Measurements from ENCODE around the gene PLPP3.

The PLPP3 gene

DNA sequence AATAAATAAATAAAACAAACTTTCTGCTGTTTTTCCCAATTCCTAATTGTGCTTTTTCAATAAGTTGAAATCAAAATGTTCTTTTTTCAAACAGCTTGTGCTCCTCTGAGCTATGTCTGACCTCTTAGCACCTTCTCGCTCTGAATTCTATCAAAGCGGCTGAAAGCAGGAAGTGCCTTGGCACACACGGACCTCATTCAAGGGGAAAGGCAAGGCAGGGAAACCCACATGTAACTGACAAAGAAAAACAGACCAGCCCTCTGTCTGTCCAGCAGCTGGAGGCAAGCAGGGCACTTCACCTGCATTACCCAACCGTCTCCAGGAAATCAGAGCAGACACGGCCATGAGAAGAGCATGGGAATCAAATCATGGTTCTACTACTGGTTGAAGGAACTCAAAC, 56.7 kb downstream of the PLPP3 start:
- ChIA-PET POLR2A (no interaction called here), CTCF (no interaction called here)
- no peak for DNase-seq (ENCODE audit: extremely low spot score)
- no peak for TF ChIP-seq SUZ12 (IDR thresholded peaks at IDR 0.05)
- no peak for TF ChIP-seq SP1 (IDR thresholded peaks at IDR 0.05)
- TF ChIP-seq ARNT (IDR thresholded peaks at IDR 0.05), result no peak
- TF ChIP-seq ZNF384 (IDR thresholded peaks at IDR 0.05), result no peak
- TF ChIP-seq CTBP1 (IDR thresholded peaks at IDR 0.05; ENCODE audit: borderline replicate concordance), result no peak
- TF ChIP-seq ELF4 (IDR thresholded peaks at IDR 0.05), result no peak
- no peak for TF ChIP-seq BHLHE40 (IDR thresholded peaks at IDR 0.05; ENCODE audit: borderline replicate concordance)
- no peak for TF ChIP-seq TARDBP (IDR thresholded peaks at IDR 0.05)
- TF ChIP-seq, protein P1, sequence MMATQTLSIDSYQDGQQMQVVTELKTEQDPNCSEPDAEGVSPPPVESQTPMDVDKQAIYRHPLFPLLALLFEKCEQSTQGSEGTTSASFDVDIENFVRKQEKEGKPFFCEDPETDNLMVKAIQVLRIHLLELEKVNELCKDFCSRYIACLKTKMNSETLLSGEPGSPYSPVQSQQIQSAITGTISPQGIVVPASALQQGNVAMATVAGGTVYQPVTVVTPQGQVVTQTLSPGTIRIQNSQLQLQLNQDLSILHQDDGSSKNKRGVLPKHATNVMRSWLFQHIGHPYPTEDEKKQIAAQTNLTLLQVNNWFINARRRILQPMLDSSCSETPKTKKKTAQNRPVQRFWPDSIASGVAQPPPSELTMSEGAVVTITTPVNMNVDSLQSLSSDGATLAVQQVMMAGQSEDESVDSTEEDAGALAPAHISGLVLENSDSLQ (IDR thresholded peaks at IDR 0.05), result no peak
- no peak for TF ChIP-seq L3MBTL2 (conservative IDR thresholded peaks at IDR 0.05)
- TF ChIP-seq FOXK2 (IDR thresholded peaks at IDR 0.05), result no peak
- TF ChIP-seq LEF1 (IDR thresholded peaks at IDR 0.05; ENCODE audit: borderline replicate concordance), result no peak
- TF ChIP-seq FOXM1 (IDR thresholded peaks at IDR 0.05; ENCODE audit: borderline replicate concordance), result no peak
- TF ChIP-seq HDGF (IDR thresholded peaks at IDR 0.05; ENCODE audit: borderline replicate concordance), result no peak
- TF ChIP-seq NFRKB (IDR thresholded peaks at IDR 0.05), result no peak
- no peak for TF ChIP-seq FOXA1 (IDR thresholded peaks at IDR 0.05)

DNA sequence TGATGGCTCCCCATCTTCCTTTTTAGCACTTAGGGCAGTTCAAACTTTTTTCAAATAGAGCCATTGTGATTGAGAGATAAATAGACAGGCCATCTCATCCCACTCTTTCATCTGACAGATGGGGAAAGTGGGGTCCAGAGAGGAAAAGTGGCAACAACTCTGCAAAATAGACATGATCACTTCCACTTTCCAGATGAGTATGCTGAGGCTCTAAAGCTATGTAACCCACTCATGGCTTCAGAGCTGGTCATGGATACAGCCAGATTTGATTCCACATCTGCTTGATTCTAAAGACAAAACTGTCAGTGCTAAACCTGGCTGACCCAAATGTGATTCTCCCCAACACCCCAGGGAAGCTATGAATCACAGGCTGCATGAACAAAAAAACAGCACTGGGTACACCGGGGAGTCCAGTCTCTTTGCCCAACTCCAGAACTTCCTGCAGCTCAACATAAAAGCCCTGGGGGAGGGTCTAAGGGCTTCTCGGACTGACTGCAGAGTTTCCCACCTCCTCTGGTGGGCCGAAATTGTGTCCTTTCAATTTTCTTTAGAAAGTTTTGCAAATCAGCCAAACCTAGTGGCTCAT, 59.3 kb downstream of the PLPP3 start:
- no peak for DNase-seq (ENCODE audit: extremely low spot score)
- TF ChIP-seq ELF4 (IDR thresholded peaks at IDR 0.05), result no peak
- no peak for TF ChIP-seq FOXA1 (IDR thresholded peaks at IDR 0.05)
- TF ChIP-seq ZNF384 (IDR thresholded peaks at IDR 0.05), result no peak
- CTCF ChIA-PET, result no interaction called here
- POLR2A ChIA-PET, result no interaction called here

DNA sequence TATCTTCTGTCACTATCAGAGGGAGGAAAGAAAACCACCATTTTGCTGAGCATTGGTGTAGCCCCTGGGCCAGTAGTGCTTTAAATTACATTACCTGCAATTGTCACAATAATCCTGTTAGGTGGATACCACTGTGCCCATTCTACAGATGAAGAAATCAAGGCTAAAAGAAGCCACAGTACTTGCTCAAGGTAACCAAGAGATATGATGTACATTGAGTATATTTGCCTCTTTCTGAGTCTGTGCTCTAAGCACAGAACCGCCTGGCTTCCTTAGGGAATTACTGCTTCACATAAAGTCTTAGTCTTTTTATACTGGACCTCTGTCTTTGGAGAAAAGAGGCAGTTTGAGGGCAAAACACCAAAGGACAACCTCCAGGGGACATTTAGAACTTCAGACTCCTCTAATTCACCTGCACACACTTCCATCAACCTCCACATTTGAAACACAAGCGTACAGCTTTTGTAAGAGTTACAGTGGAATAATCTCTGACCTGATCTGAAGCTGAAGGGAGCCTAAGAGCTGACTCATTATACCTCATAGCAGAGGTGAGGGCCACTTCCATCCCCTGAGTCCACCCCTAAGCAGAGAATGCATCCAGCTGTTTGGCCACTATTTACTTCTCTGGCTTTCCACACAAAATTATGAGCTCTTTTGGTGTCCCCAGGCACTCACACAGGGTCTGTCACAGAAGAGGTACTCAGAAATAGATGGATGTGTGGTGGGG, 61.8 kb downstream of the PLPP3 start:
- POLR2A ChIA-PET, result no interaction called here
- CTCF ChIA-PET, result no interaction called here
- TF ChIP-seq SP1 (IDR thresholded peaks at IDR 0.05), result no peak
- TF ChIP-seq SUZ12 (IDR thresholded peaks at IDR 0.05), result no peak
- no peak for DNase-seq (ENCODE audit: extremely low spot score)

DNA sequence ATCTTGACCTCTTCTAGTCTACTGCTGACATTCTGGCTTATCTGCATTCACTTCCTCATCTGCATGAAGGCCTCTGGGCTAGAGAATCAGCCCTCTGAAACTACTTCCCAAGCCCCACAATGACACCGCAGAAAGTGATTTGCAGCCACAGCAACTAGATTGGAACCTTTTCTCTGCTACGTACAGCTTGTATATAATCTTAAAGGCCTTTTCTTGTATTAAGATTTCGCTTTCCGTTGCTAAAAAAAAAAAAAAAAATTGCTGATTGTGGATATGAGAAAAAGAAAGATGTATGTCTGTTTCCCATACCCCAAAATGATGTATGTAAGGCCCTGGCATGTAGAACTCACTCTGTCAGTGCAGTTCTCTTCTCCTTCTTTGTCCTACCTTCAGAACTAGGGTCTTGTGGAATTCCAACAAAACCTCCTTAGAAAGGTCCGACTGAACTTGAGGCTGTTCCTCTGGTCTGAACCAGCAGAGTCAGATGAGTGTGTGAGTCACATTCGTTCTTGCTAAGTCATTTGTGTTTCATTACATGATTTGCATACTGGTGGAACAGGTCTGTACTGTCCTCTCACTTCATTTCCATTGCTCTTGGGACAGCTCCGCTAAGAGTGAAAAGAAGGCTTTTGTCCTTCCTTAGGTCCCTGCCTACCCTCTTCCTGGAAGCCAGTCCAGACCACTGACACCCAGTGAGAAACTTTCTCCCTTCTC, 62.7 kb downstream of the PLPP3 start:
- no peak for TF ChIP-seq SUZ12 (IDR thresholded peaks at IDR 0.05)
- no peak for TF ChIP-seq TARDBP (IDR thresholded peaks at IDR 0.05)
- no peak for TF ChIP-seq FOXK2 (IDR thresholded peaks at IDR 0.05)
- no peak for TF ChIP-seq NFRKB (IDR thresholded peaks at IDR 0.05)
- TF ChIP-seq BHLHE40 (IDR thresholded peaks at IDR 0.05; ENCODE audit: borderline replicate concordance), result no peak
- no peak for TF ChIP-seq HDGF (IDR thresholded peaks at IDR 0.05; ENCODE audit: borderline replicate concordance)
- TF ChIP-seq ELF4 (IDR thresholded peaks at IDR 0.05), result no peak
- TF ChIP-seq, protein P1 (IDR thresholded peaks at IDR 0.05), result no peak
- TF ChIP-seq FOXA1 (IDR thresholded peaks at IDR 0.05), result no peak
- no peak for TF ChIP-seq FOXM1 (IDR thresholded peaks at IDR 0.05; ENCODE audit: borderline replicate concordance)
- TF ChIP-seq L3MBTL2 (conservative IDR thresholded peaks at IDR 0.05), result no peak
- no peak for TF ChIP-seq LEF1 (IDR thresholded peaks at IDR 0.05; ENCODE audit: borderline replicate concordance)
- ChIA-PET CTCF (no interaction called here), POLR2A (no interaction called here)
- DNase-seq (ENCODE audit: extremely low spot score), result no peak

DNA sequence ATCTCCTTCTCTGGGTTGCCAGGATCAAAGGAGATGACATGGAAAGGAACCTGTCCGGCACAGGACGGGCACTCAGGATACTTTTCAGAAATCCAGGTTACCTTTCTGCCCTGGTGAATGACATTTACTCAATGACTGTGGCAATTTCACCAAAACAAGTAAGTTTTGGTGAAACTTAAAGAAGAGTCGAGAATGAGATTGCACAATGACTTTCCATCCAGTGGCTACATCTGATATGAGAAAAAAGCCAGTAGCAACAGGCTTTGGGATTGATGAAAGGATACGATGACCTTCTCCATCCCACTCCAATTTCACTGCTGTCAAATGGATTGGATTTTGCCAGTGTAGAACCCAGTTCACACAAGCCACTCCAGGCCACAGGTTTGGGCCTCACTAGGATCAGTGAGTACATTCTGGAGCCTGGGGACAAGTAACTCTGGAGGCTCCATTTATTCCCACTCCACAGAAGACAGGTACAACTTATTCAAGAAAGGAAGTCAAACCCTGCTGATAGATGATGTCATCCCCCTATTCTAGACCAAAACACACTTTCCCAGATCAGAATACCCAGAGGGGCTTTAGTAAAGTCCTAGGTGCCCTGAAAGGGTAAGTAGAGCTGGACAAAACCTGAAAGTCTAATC, 63.3 kb downstream of the PLPP3 start:
- ChIA-PET POLR2A (no interaction called here), CTCF (no interaction called here)
- no peak for DNase-seq (ENCODE audit: extremely low spot score)
- TF ChIP-seq ELF4 (IDR thresholded peaks at IDR 0.05) (no peak), CTBP1 (IDR thresholded peaks at IDR 0.05; ENCODE audit: borderline replicate concordance) (no peak), FOXA1 (IDR thresholded peaks at IDR 0.05) (no peak), ZNF384 (IDR thresholded peaks at IDR 0.05) (no peak), LEF1 (IDR thresholded peaks at IDR 0.05; ENCODE audit: borderline replicate concordance) (no peak), HDGF (IDR thresholded peaks at IDR 0.05; ENCODE audit: borderline replicate concordance) (no peak), NFRKB (IDR thresholded peaks at IDR 0.05) (no peak), TARDBP (IDR thresholded peaks at IDR 0.05) (no peak), FOXK2 (IDR thresholded peaks at IDR 0.05) (no peak), BHLHE40 (IDR thresholded peaks at IDR 0.05; ENCODE audit: borderline replicate concordance) (no peak)
- TF ChIP-seq, protein P1 (IDR thresholded peaks at IDR 0.05), result no peak

All from HEK293T (cell line).